Measurements from ENCODE around the gene NEK8.

- TF ChIP-seq EZH2 (IDR thresholded peaks at IDR 0.05; ENCODE audit: insufficient read depth, poor library complexity, severe bottlenecking) (no peak), EZH2phosphoT487 (IDR thresholded peaks at IDR 0.05; ENCODE audit: insufficient read depth, low read depth) (no peak)
Measured at GRCh38 chr17:28716740-28717577, 11.6 kb upstream of the NEK8 start.
